HG03520 (cell line): ENCODE data around the gene SERPINE2.

Experiments used
- ATAC-seq: cut with Tn5 transposase; IDR thresholded peaks from one replicate; pipeline ENCODE4 v1.9.1; 2021; ENCODE audit warnings: mild to moderate bottlenecking, moderate library complexity; ENCODE audit not compliant: unreplicated experiment

Gene SERPINE2

GRCh38 chr2:224055101-224055500 lies 16.0 kb upstream of the SERPINE2 start:
- no peak for ATAC-seq

GRCh38 chr2:224046752-224047151 lies 7.7 kb upstream of the SERPINE2 start:
- ATAC-seq = no peak

- no peak for ATAC-seq
Measured at GRCh38 chr2:224042191-224042696, 3.2 kb upstream of the SERPINE2 start.

- ATAC-seq = no peak
Measured at GRCh38 chr2:224041554-224041953, 2.5 kb upstream of the SERPINE2 start.

- ATAC-seq = no peak
Measured at GRCh38 chr2:224040753-224041152, 1.7 kb upstream of the SERPINE2 start.

- peak; percentile 12 for ATAC-seq
Measured at GRCh38 chr2:224039770-224040440, 819 bp upstream of the SERPINE2 start.

- peak; percentile 26 for ATAC-seq
Measured at GRCh38 chr2:224038830-224039079, 331 bp downstream of the SERPINE2 start.

GRCh38 chr2:224038049-224038829 lies 847 bp downstream of the SERPINE2 start:
- peak; percentile 51 for ATAC-seq

GRCh38 chr2:224036731-224037361 lies 2.2 kb downstream of the SERPINE2 start:
- no peak for ATAC-seq

- ATAC-seq = no peak
Measured at GRCh38 chr2:224034017-224034416, 5.1 kb downstream of the SERPINE2 start.

GRCh38 chr2:224033601-224034000 lies 5.5 kb downstream of the SERPINE2 start:
- no peak for ATAC-seq

GRCh38 chr2:224032283-224032682 lies 6.8 kb downstream of the SERPINE2 start:
- ATAC-seq = no peak

- ATAC-seq = no peak
Measured at GRCh38 chr2:224031358-224031970, 7.6 kb downstream of the SERPINE2 start.

GRCh38 chr2:224030786-224031185 lies 8.3 kb downstream of the SERPINE2 start:
- no peak for ATAC-seq

- no peak for ATAC-seq
Measured at GRCh38 chr2:224029876-224030275, 9.2 kb downstream of the SERPINE2 start.

- no peak for ATAC-seq
Measured at GRCh38 chr2:224027931-224028330, 11.2 kb downstream of the SERPINE2 start.

GRCh38 chr2:224027070-224027469 lies 12.0 kb downstream of the SERPINE2 start:
- no peak for ATAC-seq

- ATAC-seq = peak; percentile 86
Measured at GRCh38 chr2:224025874-224026273, 13.2 kb downstream of the SERPINE2 start.

- ATAC-seq = no peak
Measured at GRCh38 chr2:224024270-224024669, 14.8 kb downstream of the SERPINE2 start.

GRCh38 chr2:224023188-224023587 lies 15.9 kb downstream of the SERPINE2 start:
- ATAC-seq = no peak

- ATAC-seq = no peak
Measured at GRCh38 chr2:224022486-224022885, 16.6 kb downstream of the SERPINE2 start.

GRCh38 chr2:224020523-224020922 lies 18.6 kb downstream of the SERPINE2 start:
- no peak for ATAC-seq
